ENCODE results near the gene HOMER3.
"Not testable (repeated sequence)": the region's sequence is repeated elsewhere in the genome, so short reads cannot be mapped to it uniquely, and the experiment has no call there.

The HOMER3 gene

DNA sequence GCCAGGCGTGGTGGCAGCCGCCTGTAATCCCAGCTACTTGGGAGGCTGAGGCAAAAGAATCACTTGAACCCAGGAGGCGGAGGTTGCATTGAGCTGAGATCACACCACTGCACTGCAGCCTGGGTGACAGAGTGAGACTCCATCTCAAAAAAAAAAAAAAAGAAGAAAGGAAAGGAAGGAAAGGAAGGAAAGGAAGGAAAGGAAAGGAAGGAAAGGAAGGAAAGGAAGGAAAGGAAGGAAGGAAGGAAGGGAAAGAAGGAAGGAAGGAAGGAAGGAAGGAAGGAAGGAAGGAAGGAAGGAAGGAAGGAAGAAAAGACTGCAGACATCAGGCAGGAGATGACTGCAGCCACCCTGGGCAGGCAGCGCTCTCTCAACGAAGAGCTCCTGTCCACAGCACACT is 38.5 kb downstream of the HOMER3 start:
- DNase-seq (ENCODE audit: low read depth, low spot score): not testable (repeated sequence)

DNA sequence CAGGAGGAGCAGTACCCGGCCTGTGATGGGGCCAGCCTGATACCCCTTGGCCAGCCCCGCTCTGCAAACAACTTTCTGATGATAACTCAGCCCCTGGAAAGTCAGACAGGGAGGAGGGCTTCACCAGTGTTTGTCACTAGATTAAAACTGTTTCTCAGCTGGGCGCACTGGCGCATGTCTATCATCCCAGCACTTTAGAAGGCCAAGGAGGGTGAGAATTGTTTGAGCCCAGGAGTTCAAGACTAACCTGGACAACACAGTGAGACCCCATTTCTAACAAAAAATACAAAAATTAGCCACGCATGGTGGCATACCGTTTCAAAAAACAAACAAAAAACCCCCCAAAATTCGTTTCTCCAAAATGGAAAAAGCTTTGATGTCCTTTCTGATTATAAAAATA is 39.5 kb downstream of the HOMER3 start:
- no peak for DNase-seq (ENCODE audit: low read depth, low spot score)

DNA sequence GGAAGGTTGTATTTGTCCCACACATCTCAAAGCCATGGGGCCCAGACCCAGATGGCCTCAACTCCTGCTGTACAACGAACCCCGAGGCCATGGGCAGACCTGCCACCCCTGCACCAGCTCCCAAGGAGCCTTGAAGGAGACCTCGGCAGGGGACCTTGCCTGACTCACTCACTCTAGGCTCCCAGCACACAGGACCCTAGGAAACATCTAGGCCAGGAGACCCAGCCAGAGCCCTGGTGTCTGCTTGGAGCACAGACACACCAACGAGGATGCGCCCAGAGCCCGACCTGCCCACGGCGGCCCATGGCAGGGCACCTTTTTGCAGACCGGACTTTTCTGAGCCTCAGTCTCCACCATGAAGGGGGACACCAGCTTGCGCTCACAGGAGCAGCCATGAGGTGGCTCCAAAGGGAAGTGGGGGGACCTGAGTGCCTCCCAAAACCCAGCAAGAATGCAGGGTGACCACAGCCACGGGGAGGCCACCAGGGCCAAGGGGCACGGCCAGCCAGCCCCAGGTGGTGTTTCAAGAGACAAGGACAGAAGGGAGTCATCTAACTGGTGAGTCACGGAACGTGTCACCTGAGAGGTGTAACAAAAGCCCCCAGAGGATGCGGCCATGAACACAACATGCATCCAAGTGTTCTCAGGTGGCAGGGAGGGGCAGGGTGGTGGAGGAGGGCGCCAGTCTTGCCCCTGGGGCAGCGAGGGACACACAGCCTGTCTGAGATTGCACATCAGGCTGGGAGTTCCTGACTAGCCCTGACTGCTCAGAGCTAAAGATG is 40.1 kb downstream of the HOMER3 start:
- no peak for DNase-seq (ENCODE audit: low read depth, low spot score)

GRCh38 chr19:18899624-18900560 is 41.1 kb downstream of the HOMER3 start:
- no peak for DNase-seq (ENCODE audit: low read depth, low spot score)

DNA sequence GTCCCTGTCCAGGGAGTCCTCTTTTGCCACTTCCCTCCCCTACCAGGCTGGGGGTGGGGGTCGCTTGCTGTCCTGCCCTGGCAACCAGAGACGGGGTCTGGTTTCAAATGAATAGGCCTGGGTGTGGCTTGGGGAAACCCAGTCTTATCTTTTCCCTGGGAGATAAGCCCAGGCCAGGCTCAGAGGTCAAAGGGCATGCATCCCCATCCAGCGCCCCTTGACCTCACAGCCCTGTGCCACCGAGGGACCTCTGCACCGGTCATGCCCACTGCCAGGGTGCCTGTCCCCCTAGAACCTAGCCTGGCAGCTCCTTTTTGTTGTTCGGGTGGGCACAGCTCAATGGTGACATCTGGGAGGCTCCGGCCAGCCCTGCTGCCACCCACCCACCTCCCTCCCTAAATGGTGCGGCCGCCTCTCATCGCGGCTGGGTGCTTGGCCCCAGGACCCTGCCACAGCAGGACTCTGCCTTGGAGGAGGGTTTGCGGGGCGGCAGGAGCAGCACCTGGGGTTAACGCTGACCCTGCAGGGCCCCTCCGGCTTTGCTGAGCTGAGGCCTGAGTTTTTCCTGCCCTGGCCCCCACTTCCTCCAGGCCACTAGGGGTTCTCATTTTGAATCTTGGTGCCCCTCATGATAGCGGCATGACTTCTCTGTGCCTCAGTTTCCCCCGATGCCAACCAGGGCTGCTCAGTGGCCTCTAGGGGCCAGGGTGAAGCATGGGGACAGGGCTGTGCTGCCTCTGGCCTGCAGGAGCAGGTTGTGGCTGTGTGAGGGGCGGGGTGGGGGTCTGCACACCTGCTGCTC is 42.2 kb downstream of the HOMER3 start:
- no peak for DNase-seq (ENCODE audit: low read depth, low spot score)

GRCh38 chr19:18898081-18898606 is 42.9 kb downstream of the HOMER3 start:
- DNase-seq (ENCODE audit: low read depth, low spot score): no peak

DNA sequence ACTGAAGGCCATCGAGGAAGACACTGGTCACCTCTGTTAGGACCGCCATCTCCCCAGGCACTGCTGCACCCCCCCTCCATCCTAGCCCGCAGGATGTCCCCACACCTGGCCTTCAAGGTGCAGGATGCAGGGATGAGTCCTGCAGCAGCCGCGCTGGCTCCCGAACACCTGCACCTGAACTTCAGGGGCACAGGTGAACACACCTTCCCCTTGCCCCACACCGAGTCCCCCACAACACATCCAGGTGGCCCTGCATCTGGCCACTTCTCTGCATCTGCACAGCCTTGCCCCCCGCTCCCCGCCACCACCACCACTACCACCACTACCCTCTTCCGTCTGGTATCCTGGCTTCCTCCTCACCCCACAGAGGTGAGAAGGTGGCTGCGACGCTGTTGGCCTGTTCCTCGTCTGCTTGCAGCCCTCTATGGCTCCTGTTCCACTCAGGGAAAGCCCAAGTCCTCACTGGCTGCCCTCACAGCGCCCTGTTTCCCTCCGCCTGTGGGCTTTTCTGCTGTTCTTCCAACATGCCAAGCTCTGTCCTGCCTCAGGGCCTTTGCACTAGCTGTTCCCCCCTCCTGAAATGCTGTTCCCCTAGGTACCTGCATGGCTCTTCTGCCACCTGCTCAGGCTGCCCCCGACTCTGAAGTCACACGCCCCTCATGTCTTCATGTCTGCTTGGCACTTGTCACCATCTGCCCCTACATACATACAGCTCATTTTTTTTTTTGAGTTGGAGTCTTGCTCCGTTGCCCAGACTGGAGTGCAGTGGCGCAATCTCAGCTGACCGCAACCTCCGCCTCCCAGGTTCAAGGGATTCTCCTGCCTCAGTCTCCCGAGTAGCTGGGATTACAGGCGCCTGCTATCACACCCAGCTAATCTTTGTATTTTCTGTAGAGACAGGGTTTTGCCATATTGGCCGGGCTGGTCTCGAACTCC is 43.7 kb downstream of the HOMER3 start:
- no peak for DNase-seq (ENCODE audit: low read depth, low spot score)

DNA sequence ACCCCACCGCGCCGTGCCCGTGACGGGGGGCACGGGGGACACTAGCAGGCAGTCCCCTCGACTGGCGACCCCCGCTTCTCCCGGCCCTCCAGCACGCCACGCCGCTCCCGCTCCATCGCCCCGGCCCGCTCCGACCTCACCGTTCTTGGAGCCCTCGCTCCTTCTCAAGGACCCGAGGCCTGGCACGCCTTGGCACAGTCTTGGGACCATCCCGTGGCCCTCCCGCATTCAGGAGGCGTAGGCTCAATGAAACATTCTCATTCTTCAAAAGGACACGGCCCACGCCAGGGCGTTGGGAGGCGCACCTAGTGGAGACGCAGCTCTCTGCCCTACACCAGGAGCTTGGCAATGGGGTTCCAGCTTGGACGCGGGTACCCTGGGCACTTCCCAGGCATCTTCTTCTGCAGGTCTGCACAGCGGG is 44.6 kb downstream of the HOMER3 start:
- no peak for DNase-seq (ENCODE audit: low read depth, low spot score)

- no peak for DNase-seq (ENCODE audit: low read depth, low spot score)
These were observed 45.1 kb downstream of the HOMER3 start, which contains the start of gene CERS1 for GRCh38 chr19:18895824-18896341. Gene CERS1, minus strand, starts transcription at chr19:18896158. Its CDS starts 86 bp downstream, at chr19:18896072.

DNA sequence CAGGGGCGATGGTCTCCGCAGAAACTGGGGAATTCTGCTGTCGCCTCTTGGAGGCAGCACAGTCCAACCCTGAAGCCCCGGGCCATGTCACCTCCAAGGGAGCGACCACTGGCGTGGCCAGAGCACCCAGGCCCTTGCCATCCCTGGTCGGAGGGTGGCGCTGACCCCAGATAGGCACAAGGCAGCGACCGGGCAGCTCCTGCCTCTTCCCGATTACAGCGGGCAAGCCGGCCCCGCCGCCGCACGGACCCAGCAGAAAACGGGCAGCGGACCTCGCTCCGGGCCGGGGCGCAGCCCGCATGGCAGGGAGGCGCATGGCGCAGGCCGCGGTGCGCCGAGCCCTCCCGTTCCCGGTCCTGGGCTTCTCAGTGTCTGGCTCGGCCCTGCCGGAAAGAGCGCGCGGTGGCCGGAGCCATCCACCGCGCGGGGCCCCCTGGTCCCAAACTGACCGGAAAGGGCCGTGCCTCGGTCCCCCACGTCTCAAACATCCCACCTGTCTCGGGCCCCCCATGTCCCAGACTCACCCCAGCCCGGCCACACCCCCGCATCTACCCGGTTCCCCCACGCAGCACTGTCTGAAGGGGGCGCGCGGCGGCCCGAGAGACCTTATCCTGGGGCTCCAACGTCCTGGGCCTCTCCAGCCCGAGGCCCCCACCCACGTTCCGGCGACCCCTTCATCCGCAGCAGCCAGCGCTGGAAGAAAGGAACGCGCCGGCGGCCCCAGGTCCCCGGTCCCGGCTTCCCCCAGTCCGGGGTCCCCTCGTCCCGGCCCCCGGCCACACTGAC is 45.8 kb downstream of the HOMER3 start:
- no peak for DNase-seq (ENCODE audit: low read depth, low spot score)

DNA sequence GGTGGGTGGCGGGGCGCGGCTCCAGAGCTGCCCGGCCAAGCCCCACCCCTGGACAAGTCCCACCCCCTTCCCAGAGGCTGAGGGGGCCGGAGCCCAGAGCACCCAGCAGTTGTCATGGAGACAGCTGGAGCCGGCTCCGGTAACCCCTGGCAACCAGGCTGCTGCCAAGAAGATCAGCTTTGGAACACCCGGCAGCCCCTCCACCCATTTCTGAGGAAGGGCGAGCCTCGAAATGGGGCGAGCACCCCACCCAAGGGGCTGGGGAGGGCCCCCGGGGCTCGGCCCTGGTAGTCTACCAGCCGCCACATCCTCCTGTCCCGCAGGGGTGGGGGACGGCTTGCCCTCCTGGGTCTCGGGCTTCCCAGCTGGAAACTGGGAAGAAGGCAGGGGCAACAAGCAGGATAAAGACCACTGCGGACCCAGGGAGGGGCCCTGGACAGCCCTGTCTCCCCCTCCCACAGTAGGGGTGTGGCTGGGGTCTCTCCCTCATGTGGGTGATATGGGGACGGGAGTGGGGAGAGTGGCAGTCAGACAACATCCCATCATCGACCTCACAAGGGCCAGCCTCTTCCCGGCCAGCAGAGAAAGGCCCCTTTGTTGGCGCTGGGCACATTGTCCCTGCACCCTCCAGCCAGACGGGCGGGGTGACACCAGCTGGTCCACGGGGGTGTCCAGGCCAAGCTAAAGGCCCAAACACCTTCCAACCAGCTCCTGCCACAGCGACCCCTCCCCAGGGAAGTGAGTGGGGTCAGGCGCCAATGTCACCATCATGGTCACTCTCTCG is 46.6 kb downstream of the HOMER3 start:
- DNase-seq (ENCODE audit: low read depth, low spot score): no peak

DNA sequence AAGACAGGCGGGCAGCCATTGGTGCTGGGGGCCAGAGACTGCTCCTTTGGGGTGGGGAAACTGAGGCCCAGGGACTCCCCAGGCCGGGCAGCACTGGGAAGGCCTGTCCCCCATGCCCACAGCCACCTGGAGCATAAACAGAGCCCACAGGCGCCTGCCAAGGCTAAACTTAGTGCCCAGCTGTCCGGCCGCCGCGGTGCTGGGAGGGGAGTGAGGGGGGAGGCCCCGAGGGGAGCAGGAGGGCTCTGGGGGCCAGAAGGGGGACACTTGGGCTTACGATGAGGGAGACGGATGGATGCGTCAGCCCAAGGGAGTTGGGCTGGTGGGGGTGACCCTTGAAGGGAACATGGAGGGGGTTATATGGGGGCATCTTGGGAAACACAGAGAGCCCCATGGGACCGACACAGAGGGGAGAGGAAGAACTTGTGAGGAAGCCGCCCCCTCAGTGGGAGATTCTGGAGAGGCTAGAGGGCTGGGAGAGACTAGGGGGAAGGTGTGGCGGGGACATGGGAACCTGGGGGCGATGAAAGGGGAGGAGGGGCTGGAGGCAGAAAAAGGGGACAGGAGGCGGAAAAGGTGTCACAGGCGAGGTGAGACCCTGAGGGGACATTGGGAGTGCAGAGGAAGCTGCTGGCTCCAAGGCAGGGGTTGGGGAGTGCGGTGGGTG is 47.3 kb downstream of the HOMER3 start:
- no peak for DNase-seq (ENCODE audit: low read depth, low spot score)

GRCh38 chr19:18889949-18890745 is 50.9 kb downstream of the HOMER3 start:
- DNase-seq (ENCODE audit: low read depth, low spot score): no peak

DNA sequence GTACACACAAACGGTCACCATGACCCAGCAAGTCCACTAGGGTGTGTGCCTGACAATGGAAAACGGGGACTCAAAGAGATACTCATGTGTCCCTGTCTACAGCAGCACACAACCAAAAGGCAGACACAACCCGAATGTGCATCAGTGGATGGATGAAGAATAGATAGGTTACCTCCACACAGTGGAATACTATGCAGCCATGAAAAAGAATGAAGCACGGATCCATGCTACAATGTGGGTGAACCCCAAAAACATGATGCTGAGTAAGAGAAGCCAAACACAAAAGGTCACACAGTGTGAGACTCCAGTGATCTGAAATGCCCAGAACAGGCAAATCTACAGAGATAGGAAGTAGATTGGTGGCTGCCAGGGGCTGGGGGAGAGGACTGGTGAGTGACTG is 54.0 kb downstream of the HOMER3 start:
- no peak for DNase-seq (ENCODE audit: low read depth, low spot score)

DNA sequence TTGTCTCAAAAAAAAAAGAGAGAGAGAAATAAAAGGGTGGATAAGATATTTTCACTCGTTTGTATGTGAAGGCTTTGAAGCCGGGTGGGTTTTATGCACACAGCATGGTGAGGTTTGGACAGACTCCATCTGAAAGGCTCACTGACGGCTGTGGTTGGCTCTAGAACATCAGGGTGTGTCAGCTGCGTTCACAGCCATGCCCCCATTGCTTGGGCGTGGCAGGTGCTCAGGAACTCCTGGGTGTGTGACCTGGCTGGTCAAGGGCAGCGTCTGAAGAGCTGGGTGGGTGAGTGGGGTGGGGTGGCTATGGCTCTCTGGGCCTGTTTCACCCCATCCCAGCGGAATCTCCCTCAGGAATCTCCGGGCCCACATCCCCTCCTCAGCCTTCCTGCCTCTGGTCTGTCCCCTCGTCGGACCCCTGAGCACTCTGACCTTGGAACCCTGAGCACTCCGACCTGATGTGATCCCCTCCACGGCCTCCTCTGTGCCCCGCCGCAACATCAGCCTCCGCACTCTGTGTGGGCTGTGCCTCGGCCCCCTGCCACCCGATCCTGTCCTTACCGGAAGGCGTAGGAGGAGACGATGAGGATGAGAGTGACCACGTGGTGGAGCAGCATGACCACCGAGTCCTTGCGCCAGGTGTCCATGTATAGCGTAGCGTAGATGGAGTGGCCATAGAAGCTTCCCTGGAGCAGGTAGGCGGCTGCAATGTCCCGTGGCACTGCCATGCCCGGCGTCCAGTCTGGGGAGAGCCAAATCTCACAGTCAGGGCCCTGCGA is 57.3 kb downstream of the HOMER3 start:
- DNase-seq (ENCODE audit: low read depth, low spot score): no peak

DNA sequence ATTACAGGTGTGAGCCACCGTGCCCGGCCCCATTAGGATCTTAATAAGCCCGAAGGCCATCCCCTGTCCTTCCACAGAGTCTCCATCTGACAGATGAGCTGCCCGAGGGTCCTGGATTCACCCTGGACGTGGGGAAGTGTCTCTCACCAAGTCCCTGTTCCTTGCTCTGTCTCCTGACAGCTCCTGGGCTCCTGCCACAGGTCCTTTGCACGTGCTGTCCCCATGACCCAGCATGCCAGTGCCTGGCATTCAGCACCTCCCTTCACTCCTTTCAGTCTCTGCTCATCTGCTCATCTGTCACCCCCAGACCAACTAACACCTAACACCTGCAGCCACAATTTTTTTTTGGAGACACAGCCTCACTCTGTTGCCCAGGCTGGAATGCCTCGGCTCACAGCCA is 59.5 kb downstream of the HOMER3 start:
- DNase-seq (ENCODE audit: low read depth, low spot score): no peak
